ENCODE results near the gene SCG3.

SCG3 gene

GRCh38 chr15:51727141-51727897, 46.0 kb downstream of the SCG3 start:
- DNase-seq (ENCODE audit: low read depth) = peak; percentile 49

- DNase-seq (ENCODE audit: low read depth) = peak; percentile 90
Observed at GRCh38 chr15:51731549-51732267, 50.4 kb downstream of the SCG3 start.

GRCh38 chr15:51732646-51733045, 51.3 kb downstream of the SCG3 start:
- DNase-seq (ENCODE audit: low read depth) = no peak

- no peak for DNase-seq (ENCODE audit: low read depth)
Observed at GRCh38 chr15:51735228-51736010, 54.1 kb downstream of the SCG3 start.

GRCh38 chr15:51736069-51736468, 54.8 kb downstream of the SCG3 start:
- DNase-seq (ENCODE audit: low read depth) = no peak

GRCh38 chr15:51736751-51737521, 55.6 kb downstream of the SCG3 start:
- no peak for DNase-seq (ENCODE audit: low read depth)

GRCh38 chr15:51737522-51738305, 56.4 kb downstream of the SCG3 start, which contains the start of gene LYSMD2:
TSS of gene LYSMD2 (minus strand) at chr15:51737655. CDS start at chr15:51737622, 33 bp downstream.
- DNase-seq (ENCODE audit: low read depth) = peak; percentile 59

- no peak for DNase-seq (ENCODE audit: low read depth)
Observed at GRCh38 chr15:51738553-51738952, 57.2 kb downstream of the SCG3 start.

- no peak for DNase-seq (ENCODE audit: low read depth)
Observed at GRCh38 chr15:51739061-51739712, 57.9 kb downstream of the SCG3 start.

- no peak for DNase-seq (ENCODE audit: low read depth)
Observed at GRCh38 chr15:51749307-51749706, 68.0 kb downstream of the SCG3 start.

GRCh38 chr15:51750186-51750585, 68.9 kb downstream of the SCG3 start:
- no peak for DNase-seq (ENCODE audit: low read depth)

- peak; percentile 56 for DNase-seq (ENCODE audit: low read depth)
Observed at GRCh38 chr15:51750792-51751696, 69.7 kb downstream of the SCG3 start, which contains the start of gene TMOD2. TSS of gene TMOD2 (plus strand) at chr15:51751597. CDS start at chr15:51766442, 14,845 bp downstream.

- peak; percentile 47 for DNase-seq (ENCODE audit: low read depth)
Observed at GRCh38 chr15:51751697-51752683, 70.7 kb downstream of the SCG3 start.

GRCh38 chr15:51752888-51753287, 71.6 kb downstream of the SCG3 start:
- no peak for DNase-seq (ENCODE audit: low read depth)

- no peak for DNase-seq (ENCODE audit: low read depth)
Observed at GRCh38 chr15:51754267-51754666, 73.0 kb downstream of the SCG3 start.

- DNase-seq (ENCODE audit: low read depth) = no peak
Observed at GRCh38 chr15:51755790-51756189, 74.5 kb downstream of the SCG3 start.

- DNase-seq (ENCODE audit: low read depth) = no peak
Observed at GRCh38 chr15:51756482-51756881, 75.2 kb downstream of the SCG3 start.

- DNase-seq (ENCODE audit: low read depth) = no peak
Observed at GRCh38 chr15:51757450-51757849, 76.1 kb downstream of the SCG3 start.
